ENCODE measurements around the gene VAV2.

- TF ChIP-seq CTCF (IDR thresholded peaks at IDR 0.05; ENCODE audit: insufficient read depth, low read length, poor library complexity, severe bottlenecking), result no peak
- no peak for TF ChIP-seq EZH2phosphoT487 (conservative IDR thresholded peaks at IDR 0.05; ENCODE audit: low read length)
Observed at GRCh38 chr9:133873009-133873408, 119.1 kb downstream of the VAV2 start.
